Progenitor cell of endocrine pancreas (in vitro differentiated cells): ENCODE results near the gene GLO1. TPM values are rescaled to one million over a fixed set of nuclear protein-coding genes. Genes with fewer than 3 reads are reported as not detected.

ENCODE experiments used
- DNase-seq: peaks from one replicate; pipeline ENCODE4 v3.0.0; 2021; ENCODE audit warnings: low spot score; ENCODE audit not compliant: unreplicated experiment
- H3K27ac Mint-ChIP-seq: 2 replicates; pipeline ENCODE4 v1.8.0; 2021; ENCODE audit warnings: mild to moderate bottlenecking, moderate library complexity, mixed read lengths
- H3K27me3 Mint-ChIP-seq: 2 replicates; pipeline ENCODE4 v1.8.0; 2021; ENCODE audit warnings: mixed read lengths
- H3K36me3 Mint-ChIP-seq: 2 replicates; pipeline ENCODE4 v1.8.0; 2022; ENCODE audit warnings: mixed read lengths; ENCODE audit not compliant: insufficient read depth
- H3K4me1 Mint-ChIP-seq: 2 replicates; pipeline ENCODE4 v1.8.0; 2021; ENCODE audit warnings: low read depth, mixed read lengths
- H3K4me3 Mint-ChIP-seq: 2 replicates; pipeline ENCODE4 v1.8.0; 2021; ENCODE audit warnings: low read depth, mild to moderate bottlenecking, moderate library complexity, mixed read lengths
- H3K9me3 Mint-ChIP-seq: 2 replicates; pipeline ENCODE4 v1.8.0; 2021; ENCODE audit warnings: low read depth, mixed read lengths
- CTCF ChIP-seq: fragments of 200-600 bp; sonication (generic); IDR thresholded peaks from one replicate; pipeline ENCODE4 v1.5.0; 2021; ENCODE audit warnings: antibody characterized with exemption, mild to moderate bottlenecking; ENCODE audit not compliant: unreplicated experiment
- long read RNA-seq: library from polyadenylated mRNA; unstranded; transcript quantifications from one replicate; pipeline ENCODE4 v2.0.0, GENCODE V29; 2020
- total RNA-seq: library from RNA; stranded (reverse); gene quantifications from 2 replicates; pipeline ENCODE4 v1.2.1, GENCODE V29; 2021

GLO1 gene
- total RNA-seq: 97.9 and 101 TPM in 2 replicates
- long read RNA-seq, transcript GLO1-201 (6 exons, 2,012 nt): major isoform, 500 of 522 reads
- long read RNA-seq, partial matches to known transcripts: 12 of 522 reads
- long read RNA-seq, other reads (novel, unspliced or antisense): 9 of 522 reads

GRCh38 chr6:38702558-38703397 is at the start of gene GLO1:
Gene GLO1 (minus strand): TSS chr6:38703145. CDS start chr6:38703054, 91 bp downstream.
- TF ChIP-seq CTCF: no peak
- Mint-ChIP-seq H3K27ac (peak within 1 kb of the TSS; percentile 97), H3K36me3 (peaks cover 27% of the 10 kb centered on the region), H3K4me3 (peak within 1 kb of the TSS; percentile 85), H3K9me3 (peaks cover 11% of the 10 kb centered on the region), H3K27me3 (no peaks in the 10 kb centered on the region), H3K4me1 (peaks cover 8% of the 10 kb centered on the region)
- peak; percentile 89 for DNase-seq

- Mint-ChIP-seq H3K27ac (no peak overlapping the region), H3K36me3 (no peaks in the 10 kb centered on the region), H3K4me3 (no peak overlapping the region), H3K4me1 (no peaks in the 10 kb centered on the region), H3K27me3 (no peaks in the 10 kb centered on the region), H3K9me3 (no peaks in the 10 kb centered on the region)
- no peak for DNase-seq
- TF ChIP-seq CTCF: no peak
Observed at GRCh38 chr6:38750968-38751615, 48.1 kb upstream of the GLO1 start.

GRCh38 chr6:38749473-38749872 is 46.5 kb upstream of the GLO1 start:
- TF ChIP-seq CTCF: no peak
- no peak for DNase-seq
- peaks cover 2% of the 10 kb centered on the region for H3K27me3 Mint-ChIP-seq
- H3K9me3 Mint-ChIP-seq: no peaks in the 10 kb centered on the region
- no peak overlapping the region for H3K27ac Mint-ChIP-seq
- no peak overlapping the region for H3K4me3 Mint-ChIP-seq
- H3K36me3 Mint-ChIP-seq: no peaks in the 10 kb centered on the region
- H3K4me1 Mint-ChIP-seq: no peaks in the 10 kb centered on the region

GRCh38 chr6:38739532-38739931 is 36.6 kb upstream of the GLO1 start:
- Mint-ChIP-seq H3K36me3 (no peaks in the 10 kb centered on the region), H3K27me3 (peaks cover 8% of the 10 kb centered on the region), H3K27ac (no peak overlapping the region), H3K9me3 (peaks cover 11% of the 10 kb centered on the region), H3K4me1 (no peaks in the 10 kb centered on the region), H3K4me3 (no peak overlapping the region)
- TF ChIP-seq CTCF: peak; percentile 50
- DNase-seq: no peak

GRCh38 chr6:38738261-38738660 is 35.3 kb upstream of the GLO1 start:
- no peak for DNase-seq
- Mint-ChIP-seq H3K27ac (no peak overlapping the region), H3K36me3 (no peaks in the 10 kb centered on the region), H3K9me3 (peaks cover 11% of the 10 kb centered on the region), H3K4me1 (no peaks in the 10 kb centered on the region), H3K4me3 (no peak overlapping the region), H3K27me3 (peaks cover 8% of the 10 kb centered on the region)
- no peak for TF ChIP-seq CTCF
